ENCODE data around the gene MRTFB.

MRTFB gene

DNA sequence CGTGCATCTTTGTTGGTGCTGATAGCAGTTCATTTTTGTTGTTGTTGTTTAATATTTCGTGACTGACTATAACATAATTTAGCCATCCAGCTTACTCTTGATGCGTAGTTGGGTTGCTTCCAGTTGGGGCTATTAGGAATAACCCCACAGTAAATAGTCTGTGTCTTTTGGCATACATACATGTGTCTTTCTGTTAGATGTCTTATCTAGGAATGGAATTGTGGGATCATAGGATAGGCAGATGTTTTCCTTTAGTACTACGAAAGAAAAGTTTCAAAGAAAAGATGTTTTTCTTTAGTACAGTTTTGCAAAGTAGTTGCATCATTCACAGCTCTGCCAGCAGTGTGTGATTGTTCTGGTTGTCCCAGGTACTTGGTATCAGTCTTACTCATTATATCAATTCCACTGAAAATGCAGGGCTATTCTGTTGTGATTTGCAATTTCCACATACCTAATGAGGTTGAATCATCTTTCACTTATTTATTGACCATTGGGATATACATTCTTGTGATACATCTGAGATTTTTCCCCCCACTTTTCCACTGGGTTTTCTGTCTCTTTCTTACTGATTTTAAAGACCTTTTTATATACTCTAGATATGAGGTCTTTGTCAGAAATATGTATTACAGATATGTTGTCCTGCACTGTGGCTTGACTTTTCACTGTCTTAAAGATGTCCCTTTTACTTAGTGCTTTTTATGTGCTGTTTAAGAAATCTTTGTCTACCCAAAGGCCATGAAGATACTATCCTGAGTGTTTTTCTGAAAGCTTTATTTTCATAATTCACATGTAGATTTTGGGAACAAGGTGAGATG lies 173.3 kb downstream of the MRTFB start:
- DNase-seq = no peak

DNA sequence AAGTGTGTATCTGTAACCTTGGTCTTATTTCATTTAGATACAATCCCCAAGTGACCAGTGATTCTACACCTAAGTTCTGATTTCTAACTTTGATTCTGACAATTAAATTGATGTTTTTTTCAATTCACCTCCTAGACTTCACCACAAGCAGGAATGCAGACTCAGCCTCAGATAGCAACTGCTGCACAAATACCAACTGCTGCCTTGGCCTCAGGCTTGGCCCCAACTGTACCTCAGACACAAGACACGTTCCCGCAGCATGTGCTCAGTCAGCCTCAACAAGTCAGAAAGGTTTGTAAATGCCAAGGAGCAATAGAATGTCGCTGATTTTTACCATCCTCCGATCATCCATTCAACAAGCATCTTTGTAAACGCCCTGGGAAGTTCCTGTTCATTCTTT lies 177.7 kb downstream of the MRTFB start:
- DNase-seq = no peak

DNA sequence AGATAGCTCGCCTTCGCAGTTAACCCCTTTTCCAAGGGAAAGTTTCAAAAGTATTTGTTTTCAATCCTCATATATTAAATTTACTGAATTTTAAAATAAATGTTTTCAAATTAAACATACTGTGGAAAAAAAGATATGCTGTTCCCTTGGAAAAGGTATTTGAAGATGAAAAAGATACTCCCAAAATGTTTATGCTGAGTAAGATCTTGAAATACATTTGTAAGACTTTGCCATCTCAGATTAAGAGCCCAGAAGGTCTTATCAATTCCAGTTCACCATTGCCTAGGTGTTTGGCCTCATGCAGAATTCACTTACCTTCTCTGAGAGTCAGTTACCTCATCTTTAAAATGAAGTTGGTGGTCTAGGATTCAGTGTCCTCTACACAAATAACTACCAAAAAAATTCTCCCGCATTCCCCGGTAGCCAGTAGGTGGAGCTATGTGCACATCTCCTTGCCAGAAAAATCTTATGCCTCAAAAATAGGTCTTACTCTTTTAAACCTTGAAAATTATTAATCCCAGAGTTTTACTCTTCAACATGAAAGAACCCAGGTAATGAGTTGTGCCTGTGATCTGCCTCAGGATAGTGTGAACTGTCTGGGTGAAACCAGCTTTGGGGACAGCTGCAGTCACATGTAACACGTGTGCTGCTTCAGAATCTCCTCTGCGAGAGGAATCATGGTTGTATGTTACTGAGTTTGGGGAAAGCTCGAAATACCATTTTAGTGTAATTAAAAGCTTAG lies 178.3 kb downstream of the MRTFB start:
- no peak for DNase-seq

DNA sequence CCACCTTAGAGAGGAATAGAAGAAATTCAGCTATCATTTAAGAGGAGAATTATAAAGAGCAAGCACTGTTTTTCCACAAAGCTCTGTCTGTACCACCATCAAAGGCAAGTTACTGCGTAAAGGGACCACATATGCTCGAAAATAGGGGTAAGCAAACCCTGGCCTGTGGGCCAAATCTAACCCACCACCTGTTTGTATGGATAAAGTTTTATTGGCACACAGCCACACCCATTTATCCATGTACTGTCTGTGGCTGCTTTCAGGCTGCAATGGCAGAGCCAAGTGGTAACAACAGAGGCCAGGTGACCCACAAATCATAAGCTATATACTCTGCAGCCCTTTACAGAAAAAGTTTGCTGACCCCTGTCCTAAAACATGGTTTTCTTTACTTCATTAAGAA lies 180.3 kb downstream of the MRTFB start:
- no peak for DNase-seq

DNA sequence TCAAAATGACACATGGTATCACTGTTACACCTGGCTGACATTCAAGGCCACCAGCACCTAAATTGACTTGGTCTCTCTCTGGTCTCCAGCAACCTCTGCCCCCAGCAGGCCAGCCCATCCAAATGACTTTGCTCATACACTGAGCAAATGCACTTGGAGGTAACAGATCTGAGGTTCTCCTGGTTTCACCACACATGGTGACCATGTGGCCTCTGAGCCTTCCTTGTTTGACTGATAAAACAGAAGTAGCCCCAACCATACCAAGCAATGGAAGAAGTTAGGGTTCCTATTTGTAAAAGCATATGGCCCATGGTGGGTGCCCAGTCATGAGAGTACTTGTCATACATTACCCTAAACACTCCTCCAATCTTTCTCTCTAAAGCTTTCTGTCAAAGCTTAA lies 181.7 kb downstream of the MRTFB start:
- no peak for DNase-seq

DNA sequence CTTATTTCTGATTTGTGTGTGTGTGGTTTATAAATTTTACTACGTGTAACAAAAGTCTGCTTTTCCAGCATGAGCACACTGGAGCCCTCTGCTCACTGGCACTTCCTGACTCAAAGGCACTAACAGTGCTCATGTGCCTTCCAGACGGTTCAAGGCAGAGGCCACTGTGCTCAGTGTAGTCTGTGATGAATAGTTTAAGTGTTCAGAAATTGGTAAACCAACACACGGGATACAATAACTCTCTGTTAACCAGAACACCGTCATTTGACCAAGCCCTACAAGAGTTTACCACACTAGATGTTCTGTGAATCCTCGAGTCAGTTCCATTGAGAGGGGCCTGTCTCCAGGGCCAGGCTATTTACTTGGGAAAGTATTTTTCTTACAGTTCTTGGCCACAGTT lies 191.9 kb downstream of the MRTFB start:
- DNase-seq = no peak

DNA sequence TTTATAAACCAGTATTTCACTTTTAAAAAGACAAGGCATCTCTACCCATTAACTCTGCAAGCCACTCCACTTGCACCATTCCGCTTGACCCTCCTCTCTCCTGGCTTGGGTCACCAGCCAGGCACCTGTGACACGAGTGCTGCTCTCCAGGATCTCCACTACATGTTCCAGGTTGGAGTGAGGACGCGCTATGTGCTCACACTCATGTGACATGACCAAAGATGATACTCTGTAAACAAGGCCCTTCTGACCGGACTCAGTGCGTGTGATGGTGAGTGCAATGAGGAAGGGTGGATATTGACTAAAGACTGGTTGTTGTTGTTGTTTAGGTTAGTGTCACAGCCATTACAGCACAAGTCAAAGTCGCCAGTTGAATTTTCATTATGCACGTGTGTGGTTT lies 192.7 kb downstream of the MRTFB start:
- DNase-seq = no peak

DNA sequence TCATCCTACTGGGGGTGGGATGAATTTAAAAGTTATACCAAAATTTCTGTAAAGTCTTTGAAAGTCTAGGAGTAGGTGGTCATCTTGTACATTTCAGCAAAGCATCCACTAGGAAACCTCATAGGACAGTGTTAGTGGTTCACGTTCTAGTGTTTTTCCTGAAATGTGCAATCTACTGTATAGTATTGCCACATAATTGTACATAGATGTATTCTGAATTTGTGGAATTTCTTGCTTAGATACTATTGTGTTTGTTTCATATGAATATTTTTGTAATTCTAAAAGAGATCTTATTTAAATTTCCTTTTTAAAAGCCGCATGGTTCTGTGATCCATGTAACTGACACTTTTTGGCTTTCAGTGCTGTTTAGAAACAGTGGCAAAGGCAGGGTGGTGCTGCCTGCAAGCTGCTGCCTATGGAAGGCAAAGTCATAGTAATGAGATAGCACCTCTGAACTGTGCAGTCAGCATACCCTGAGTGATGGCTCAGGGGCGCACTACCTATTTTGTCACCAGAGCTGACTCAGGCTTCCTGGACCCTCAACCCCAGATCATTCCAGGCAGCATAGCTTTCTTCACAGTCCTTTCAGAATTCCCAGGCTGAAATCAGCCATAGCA lies 193.3 kb downstream of the MRTFB start:
- no peak for DNase-seq

DNA sequence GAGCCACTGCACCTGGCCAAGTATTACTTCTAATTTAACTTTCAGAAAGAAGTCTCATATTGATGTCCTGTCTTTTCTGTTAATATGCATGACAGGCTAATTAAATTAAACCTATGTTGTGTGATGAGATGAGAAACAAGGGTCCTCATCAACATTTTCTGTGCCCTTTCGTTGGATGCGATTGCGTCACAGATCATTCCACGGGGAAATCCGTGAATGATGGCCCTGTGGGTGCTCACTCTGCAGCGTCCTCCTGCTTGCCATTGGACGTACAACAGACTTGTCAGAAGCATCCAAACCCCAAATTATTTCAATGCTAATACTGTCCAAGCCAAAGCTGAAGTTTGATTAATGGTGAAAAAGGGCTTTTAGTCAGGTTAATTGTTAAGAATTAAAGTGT lies 197.0 kb downstream of the MRTFB start:
- DNase-seq = no peak

DNA sequence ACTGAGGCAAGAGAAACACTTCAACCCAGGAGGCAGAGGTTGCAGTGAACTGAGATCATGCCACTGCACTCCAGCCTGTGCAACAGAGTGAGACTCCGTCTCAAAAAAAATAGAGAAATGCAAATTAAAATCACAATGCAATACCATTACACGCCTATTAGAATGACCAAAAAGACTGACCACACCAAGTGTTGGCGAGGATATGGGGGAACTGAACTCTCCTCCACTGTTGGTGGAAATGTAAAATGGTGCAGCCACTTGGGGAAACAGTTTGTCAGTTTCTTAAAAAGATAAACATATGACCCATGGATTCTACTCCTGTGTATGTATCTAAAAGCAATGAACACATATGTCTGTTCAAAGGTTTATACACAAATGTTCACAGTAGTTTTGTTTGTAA lies 204.8 kb downstream of the MRTFB start:
- no peak for DNase-seq

DNA sequence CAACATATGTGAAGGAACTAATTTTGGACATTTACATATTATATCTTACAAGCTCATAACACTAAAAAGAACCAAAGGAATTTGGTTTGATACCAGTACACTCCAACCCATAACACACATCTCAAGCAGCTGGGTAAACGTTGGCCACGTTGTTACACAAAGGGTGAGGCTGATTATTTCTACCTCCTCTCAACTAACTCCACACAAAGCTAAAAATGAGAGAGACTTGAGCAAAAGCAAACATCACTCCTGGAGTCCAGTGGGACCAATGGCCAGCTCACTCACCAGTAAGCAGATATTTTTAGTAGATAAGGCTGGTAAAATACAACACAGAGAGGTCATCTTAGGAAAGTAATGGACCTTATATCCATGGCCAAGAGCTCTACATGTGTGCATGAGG lies 207.6 kb downstream of the MRTFB start:
- DNase-seq = no peak

DNA sequence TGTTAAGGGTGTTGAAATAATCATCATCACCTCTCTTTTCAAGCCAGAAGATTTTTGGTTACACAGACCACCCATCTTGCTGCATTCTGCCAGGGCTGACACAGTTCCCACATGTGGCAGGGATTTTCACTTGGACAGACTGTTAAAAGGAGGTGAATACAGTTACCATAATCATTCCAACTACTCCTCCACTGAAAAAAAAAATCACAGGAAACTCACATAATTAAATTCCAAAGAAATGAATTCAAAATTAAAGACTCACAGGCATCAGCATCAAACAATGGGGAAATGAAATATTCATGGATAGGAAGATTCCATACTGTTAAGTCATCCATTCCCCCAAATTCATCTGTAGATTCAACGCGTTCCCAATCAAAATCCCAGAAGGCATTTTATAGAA lies 209.4 kb downstream of the MRTFB start:
- no peak for DNase-seq

DNA sequence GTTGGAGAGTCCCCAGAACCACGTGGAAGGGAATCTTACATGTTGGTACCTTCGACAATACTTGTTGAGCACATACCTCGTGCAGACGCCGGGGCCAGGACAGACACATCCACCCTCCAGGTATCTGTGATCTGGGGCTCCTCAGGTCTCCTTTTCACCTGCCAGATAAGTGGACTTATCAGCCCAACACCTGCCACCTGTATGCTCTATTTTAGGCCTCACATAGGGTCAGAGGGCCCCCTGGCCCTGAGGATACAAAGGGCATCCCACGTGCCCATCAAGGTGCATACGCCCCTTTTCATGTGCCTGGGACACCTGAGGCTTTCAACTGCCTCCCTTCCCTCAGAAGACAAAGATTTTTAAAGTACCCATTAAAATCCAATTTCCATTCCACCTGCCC lies 212.7 kb downstream of the MRTFB start:
- DNase-seq = no peak

DNA sequence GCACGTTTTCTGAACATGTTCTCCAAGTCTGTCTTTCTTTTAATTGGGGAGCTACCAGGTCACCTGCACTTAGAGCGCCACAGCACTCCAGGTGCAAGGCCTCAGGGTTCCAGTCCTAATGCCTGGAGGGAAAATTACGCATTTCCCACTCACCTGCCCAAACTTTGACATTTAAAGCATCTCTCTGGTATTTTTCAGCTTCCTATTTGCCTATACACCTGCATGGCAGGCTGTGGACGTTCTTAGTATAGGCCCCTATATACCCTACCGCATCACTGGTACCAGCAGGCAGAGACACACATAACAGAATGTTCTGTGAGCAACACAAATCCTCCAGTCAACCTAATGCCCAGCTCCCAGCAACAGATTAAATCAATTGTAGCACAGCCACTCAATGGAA lies 213.3 kb downstream of the MRTFB start:
- no peak for DNase-seq

DNA sequence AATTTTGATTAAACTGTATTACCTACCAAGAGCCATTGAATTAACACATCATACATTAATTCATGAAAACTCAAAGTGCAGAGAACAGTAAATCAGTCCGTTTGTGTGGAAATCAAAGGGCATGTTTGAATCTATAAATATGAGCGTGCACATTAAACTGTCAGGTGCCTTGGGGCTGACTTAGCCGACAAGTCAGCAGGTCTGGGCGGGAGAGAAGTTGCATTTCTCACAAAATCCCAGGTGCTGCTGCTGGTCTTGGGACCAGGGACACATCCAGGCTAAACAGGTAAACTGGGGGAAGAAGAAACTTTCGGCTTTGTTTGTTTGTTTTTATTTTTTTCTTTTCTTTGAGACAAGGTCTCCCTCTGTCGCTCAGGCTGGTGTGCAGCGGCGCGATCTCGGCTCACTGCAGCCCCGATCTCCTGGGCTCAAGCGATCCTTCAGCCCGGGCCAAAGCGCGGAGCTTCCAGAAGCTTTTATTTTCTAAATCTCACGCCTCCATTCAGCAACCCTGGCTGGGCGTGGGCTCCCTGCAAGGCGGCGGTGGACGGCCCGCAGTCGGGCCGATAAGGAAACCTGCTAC lies 213.9 kb downstream of the MRTFB start:
- DNase-seq = peak; percentile 77

DNA sequence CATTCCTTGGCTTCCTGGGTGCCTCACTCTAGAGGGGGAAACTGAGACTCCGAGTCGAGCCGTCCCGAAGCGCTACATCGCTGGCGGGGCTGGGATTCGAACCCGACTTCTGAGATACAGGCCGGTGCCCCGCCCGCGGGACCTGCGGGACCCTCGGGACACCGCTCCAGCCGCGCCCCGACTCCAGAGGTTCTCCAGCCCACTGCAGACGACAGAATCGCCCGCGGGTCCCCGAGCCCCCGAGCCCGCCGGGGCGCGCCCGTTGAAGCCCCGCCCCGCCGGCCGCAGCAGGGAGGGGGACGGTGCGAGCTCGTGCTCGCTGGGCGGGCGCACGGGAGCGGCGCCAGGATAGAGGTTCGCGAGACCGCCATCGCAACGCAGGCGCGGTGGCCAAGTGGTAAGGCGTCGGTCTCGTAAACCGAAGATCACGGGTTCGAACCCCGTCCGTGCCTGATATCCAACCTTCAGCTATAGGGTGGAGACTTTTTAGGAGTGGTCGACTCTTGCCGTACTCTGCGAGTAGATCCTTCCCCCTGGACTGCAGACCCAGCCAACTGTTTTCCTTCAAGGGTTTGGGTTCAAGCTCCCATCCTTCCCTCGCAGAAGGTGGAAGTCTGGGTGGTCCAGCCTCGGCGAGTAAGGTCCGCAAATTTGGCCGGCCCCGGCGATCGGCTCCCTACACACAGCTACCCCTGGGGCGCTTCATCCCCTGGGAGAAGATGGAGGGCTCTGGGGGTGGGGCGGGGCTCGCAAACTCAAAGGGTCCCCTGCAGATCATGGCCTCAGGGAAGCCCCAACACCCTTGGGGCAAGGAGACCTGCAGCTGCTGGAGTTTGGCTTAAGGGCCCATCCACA lies 214.6 kb downstream of the MRTFB start:
- peak; percentile 86 for DNase-seq

DNA sequence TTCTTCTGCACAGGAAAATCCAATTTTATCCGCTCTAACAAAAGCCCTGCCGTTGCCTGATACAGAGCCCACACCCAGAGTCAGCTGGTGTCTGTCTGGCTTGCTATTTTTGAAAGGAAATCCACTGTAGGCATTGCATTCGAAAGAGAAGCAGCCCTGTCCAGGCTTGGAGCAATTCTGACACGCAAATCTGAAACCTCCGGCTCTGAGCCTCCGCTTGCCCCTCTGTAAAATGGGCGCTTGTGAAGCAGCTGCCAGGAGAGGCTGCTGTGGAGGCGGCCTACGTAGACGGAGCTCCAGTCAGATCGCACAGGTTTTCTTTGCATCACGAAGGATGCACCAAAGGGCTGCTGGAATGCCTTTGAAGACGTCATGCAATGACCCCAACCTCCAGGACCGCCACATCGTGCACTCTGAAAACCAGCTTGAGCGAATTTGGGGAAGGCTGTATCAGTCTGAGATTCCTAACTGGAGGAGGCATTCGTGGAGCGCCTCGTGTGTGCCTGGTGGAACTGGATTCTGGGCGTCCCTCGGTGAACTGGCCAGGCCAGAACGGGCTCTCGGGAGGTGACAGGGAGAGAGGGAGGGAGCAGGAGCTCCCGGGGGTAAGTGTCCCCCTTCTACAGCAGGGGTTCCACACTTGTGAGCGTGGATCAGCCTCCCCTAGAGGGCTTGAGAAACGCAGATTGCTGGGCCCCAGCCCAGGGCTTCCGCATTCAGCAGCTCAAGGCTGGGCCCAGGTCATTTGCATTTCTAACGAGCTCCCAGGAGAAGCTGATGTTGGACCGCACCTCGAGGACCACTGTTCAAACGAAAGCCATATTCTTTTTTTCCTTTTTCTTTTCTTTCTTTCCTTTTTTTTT lies 215.5 kb downstream of the MRTFB start:
- DNase-seq = peak; percentile 32

DNA sequence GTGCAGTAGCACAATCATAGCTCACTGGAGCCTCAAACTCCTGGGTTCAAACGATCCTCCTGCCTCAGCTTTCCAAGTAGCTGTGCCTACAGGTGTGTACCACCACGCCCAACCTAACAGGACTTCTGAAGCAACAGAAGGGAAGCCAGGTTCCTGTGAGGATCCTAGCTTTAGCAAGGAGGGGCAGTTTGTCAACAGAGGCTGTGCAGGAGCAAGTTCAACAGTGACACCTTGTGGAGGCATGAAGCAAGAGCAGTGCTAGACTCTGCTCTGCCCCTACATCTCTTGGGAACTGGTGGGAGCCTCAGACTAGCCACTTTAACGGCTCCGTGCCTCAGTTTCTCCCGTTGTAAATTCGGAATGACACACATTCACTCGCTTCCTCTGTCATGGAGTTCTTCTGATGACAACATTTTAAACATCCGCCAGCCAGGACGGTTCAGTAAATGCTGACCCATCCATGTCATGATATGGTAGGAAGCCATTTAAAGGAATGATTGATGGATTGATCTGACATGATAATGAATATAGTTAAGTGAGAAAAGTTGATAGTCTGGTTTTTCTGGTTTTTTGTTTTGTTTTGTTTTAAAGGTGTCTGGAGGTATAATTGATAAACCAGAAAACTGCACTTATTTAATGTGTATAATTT lies 218.7 kb downstream of the MRTFB start:
- peak; percentile 9 for DNase-seq

DNA sequence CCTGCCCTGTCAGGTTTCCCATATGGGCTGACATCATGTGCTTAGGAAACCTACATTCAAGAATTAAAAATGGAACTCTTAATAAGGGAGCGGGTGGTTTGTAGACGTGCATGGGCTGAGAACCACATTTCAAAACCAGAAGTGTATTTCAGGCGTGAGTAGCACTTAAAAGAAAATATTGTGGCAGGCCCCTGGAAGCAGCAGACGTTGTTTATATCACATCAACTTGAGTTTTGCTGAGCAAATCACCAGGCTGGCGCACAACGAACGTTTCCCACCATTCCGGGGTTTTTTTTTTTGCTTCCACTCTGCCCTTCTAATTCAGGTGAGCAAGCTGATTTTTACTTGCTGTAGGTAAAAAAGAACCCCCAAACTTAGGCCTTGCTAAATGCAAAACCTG lies 220.2 kb downstream of the MRTFB start:
- no peak for DNase-seq

DNA sequence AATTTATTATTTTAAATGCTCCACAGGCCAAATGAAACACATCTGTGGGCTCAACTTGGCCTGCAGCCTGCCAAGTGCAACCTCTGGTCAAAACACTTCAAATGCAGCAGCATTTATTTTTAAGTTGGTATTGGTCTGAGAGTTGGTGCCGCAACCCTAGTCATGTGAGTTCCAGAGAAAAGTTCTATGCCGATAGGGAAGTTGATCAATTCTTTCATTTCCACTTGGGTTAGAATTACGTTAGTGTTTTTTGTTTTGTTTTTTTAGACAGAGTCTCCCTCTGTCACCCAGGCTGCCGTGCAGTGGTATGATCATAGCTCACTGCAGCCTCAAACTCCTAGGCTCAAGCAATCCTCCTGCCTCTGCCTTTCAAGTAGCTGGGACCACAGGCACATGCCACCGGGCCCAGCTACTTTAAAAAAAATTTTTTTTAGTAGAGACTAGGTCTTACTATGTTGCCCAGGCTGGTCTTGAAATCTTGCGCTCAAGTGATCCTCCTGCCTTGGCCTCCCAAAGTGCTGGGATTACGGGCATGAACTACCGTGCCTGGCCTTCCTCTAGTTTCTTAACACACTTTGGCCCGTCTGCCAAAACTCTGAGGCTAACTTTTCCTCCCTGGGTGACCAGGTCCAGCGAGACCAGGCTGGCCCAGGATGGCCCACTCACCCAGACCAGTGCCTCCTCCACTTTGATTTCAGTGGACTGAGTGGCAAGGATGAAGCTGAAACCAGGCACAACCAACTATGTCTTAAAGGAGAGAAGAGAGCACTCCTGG lies 221.1 kb downstream of the MRTFB start:
- no peak for DNase-seq

Data from NCI-H526 treated with DMSO at 0.1 percent for 48 hours (cell line).